HepG2 (cell line): Measurements from ENCODE around the gene CCDC167. TPM values are rescaled to one million over a fixed set of nuclear protein-coding genes. Genes with fewer than 3 reads are reported as not detected.
A peak's percentile ranks its signal among the peaks of the same experiment; 100 is the strongest.

Experiments
- ATF1 ChIP-seq: IDR thresholded peaks from 2 replicates; pipeline ENCODE4 v1.6.1; 2016; ENCODE audit warnings: mild to moderate bottlenecking, control low read depth
- KDM2A ChIP-seq: sonication (generic); formaldehyde crosslinking; IDR thresholded peaks from 2 replicates; pipeline ENCODE4 v1.4.0; 2020; ENCODE audit warnings: low read depth, missing genetic modification reagents, borderline replicate concordance
- POLR2A ChIP-seq, 2 experiments: IDR thresholded peaks; 2 replicates each; pipeline ENCODE4 v1.6.1; 2011; ENCODE audit warnings: low read depth in 2 of 2, low read length in 2 of 2, mild to moderate bottlenecking in 1 of 2, moderate library complexity in 1 of 2; ENCODE audit not compliant: insufficient read depth in 1 of 2
- RFXANK ChIP-seq: IDR thresholded peaks from 2 replicates; pipeline ENCODE4 v1.6.1; 2016
- TBX2 ChIP-seq: sonication (generic); formaldehyde crosslinking; IDR thresholded peaks from 2 replicates; pipeline ENCODE4 v1.5.0; 2020; ENCODE audit warnings: missing genetic modification reagents, mild to moderate bottlenecking, borderline replicate concordance
- ZNF143 ChIP-seq: sonication (generic); formaldehyde crosslinking; IDR thresholded peaks from 2 replicates; pipeline ENCODE4 v1.4.0; 2020; ENCODE audit warnings: missing genetic modification reagents
- ZNF274 ChIP-seq: sonication (generic); formaldehyde crosslinking; IDR thresholded peaks from 2 replicates; pipeline ENCODE4 v1.5.1; 2020; ENCODE audit warnings: mild to moderate bottlenecking, missing genetic modification reagents
- ZNF564 ChIP-seq: sonication (generic); formaldehyde crosslinking; IDR thresholded peaks from 2 replicates; pipeline ENCODE4 v1.8.1; 2023; ENCODE audit warnings: mild to moderate bottlenecking, missing genetic modification reagents
- ZNF766 ChIP-seq: sonication (generic); formaldehyde crosslinking; IDR thresholded peaks from 2 replicates; pipeline ENCODE4 v1.5.0; 2020; ENCODE audit warnings: missing genetic modification reagents, borderline replicate concordance
- ZNF775 ChIP-seq: sonication (generic); formaldehyde crosslinking; IDR thresholded peaks from 2 replicates; pipeline ENCODE4 v1.4.0; 2020; ENCODE audit warnings: missing genetic modification reagents, mild to moderate bottlenecking, moderate library complexity, borderline replicate concordance
- polyA plus RNA-seq, 8 experiments: library from polyadenylated mRNA; depleted of rRNA in 3 of 8; stranded (reverse) in 7 of 8; unstranded in 1 of 8; fragments of >200 nt; fragmentation: Illumina TruSeq in 4 of 8; extraction: Trizol in 4 of 8; gene quantifications; 2 replicates each; pipeline versions ENCODE4 v1.2.1 to v1.2.3, GENCODE V29; 2011 to 2016; ENCODE audit warnings: low read depth in 4 of 8, missing spikeins in 1 of 8, mixed read lengths in 1 of 8; ENCODE audit not compliant: insufficient read depth in 1 of 8
- total RNA-seq, 5 experiments: library from RNA; depleted of rRNA; stranded (reverse); fragments of >200 nt; fragmentation: Illumina TruSeq; extraction: Trizol; gene quantifications; 2 replicates each; pipeline ENCODE4 v1.2.3, GENCODE V29; 2016; ENCODE audit warnings: low read depth in 1 of 5
- TF ChIP-seq, protein P1 (sequence below): sonication (generic); formaldehyde crosslinking; IDR thresholded peaks from 2 replicates; pipeline ENCODE4 v1.4.0; 2020; ENCODE audit warnings: missing genetic modification reagents
- TF ChIP-seq, protein P2 (sequence below): sonication (generic); formaldehyde crosslinking; IDR thresholded peaks from 2 replicates; pipeline ENCODE4 v1.8.1; 2023; ENCODE audit warnings: mild to moderate bottlenecking, moderate library complexity, missing genetic modification reagents
- TF ChIP-seq, protein P3 (sequence below): sonication (generic); formaldehyde crosslinking; IDR thresholded peaks from 2 replicates; pipeline ENCODE4 v1.4.0; 2020; ENCODE audit warnings: missing genetic modification reagents, borderline replicate concordance
- TF ChIP-seq, protein P4 (sequence below): sonication (generic); formaldehyde crosslinking; IDR thresholded peaks from 2 replicates; pipeline ENCODE4 v1.4.0; 2020; ENCODE audit warnings: mild to moderate bottlenecking, missing genetic modification reagents

The CCDC167 gene
- total and polyA plus RNA-seq, 2 of the 13 experiments (the other 11 are each of a cell fraction or from before 2014, with no cell fraction given), result 48.4 to 66.8 TPM

DNA sequence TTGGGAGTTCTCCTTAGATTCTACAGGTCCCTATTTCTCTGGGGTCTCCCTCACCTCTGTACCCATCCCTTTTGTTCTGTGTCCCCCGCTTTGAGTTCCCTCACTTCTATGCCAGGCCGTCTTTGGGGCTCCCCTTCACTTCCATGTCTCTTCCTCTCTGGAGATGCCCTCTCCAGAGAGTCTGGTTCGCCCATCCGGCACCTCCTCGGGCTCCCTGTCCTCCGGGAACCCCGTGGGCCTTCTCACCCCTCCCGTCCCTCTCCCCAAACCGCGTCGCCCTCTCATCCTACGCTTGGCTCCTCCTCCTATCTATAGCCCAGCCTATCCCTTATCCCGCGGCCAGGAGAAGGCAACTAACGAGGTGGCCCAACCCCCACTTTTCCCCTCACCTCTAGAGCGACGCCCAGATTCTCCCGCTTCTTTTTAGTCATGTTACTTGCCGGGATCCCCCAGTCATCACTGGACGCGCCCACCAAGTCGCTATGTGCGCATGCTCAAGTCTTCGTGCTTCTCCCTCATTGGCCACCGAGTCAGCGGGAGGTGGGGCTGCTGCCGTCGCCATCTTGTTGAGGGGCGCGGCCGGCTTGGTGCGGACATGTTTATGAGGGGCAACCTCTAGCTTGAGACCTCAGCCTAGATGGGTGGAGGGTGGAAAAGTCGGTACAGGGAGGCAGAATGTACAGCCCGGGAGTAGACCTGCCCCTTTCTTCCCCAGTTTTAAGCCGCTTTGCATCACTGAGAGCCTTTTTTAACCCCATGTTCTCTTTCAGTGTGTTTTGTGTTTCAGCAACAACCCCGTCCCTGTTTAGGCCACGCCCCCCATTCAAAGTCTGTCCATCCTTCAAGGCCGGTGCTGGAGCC is at the start of gene CCDC167 (continued):
- peak; percentile 69; the same call in 1 of the 2 replicates for TF ChIP-seq KDM2A (CRISPR knock-in tag)
- TF ChIP-seq ATF1, result peak; percentile 68; the same call in 1 of the 2 replicates
- 0 out of 2 replicates have a peak, but pooled peaks have one; percentile 73 for TF ChIP-seq ZNF775 (CRISPR knock-in tag)
- peak; percentile 42 to 51; a peak in 1 of 4 replicates for TF ChIP-seq POLR2A (IDR thresholded peaks at IDR 0.05; ENCODE audit: insufficient read depth in 1 of 2, low read depth in 2 of 2, low read length in 2 of 2)
- TF ChIP-seq, protein P1, sequence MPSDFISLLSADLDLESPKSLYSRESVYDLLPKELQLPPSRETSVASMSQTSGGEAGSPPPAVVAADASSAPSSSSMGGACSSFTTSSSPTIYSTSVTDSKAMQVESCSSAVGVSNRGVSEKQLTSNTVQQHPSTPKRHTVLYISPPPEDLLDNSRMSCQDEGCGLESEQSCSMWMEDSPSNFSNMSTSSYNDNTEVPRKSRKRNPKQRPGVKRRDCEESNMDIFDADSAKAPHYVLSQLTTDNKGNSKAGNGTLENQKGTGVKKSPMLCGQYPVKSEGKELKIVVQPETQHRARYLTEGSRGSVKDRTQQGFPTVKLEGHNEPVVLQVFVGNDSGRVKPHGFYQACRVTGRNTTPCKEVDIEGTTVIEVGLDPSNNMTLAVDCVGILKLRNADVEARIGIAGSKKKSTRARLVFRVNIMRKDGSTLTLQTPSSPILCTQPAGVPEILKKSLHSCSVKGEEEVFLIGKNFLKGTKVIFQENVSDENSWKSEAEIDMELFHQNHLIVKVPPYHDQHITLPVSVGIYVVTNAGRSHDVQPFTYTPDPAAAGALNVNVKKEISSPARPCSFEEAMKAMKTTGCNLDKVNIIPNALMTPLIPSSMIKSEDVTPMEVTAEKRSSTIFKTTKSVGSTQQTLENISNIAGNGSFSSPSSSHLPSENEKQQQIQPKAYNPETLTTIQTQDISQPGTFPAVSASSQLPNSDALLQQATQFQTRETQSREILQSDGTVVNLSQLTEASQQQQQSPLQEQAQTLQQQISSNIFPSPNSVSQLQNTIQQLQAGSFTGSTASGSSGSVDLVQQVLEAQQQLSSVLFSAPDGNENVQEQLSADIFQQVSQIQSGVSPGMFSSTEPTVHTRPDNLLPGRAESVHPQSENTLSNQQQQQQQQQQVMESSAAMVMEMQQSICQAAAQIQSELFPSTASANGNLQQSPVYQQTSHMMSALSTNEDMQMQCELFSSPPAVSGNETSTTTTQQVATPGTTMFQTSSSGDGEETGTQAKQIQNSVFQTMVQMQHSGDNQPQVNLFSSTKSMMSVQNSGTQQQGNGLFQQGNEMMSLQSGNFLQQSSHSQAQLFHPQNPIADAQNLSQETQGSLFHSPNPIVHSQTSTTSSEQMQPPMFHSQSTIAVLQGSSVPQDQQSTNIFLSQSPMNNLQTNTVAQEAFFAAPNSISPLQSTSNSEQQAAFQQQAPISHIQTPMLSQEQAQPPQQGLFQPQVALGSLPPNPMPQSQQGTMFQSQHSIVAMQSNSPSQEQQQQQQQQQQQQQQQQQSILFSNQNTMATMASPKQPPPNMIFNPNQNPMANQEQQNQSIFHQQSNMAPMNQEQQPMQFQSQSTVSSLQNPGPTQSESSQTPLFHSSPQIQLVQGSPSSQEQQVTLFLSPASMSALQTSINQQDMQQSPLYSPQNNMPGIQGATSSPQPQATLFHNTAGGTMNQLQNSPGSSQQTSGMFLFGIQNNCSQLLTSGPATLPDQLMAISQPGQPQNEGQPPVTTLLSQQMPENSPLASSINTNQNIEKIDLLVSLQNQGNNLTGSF (CRISPR knock-in tag), result no peak
- no peak for TF ChIP-seq ZNF143 (CRISPR knock-in tag)
- TF ChIP-seq, protein P2, sequence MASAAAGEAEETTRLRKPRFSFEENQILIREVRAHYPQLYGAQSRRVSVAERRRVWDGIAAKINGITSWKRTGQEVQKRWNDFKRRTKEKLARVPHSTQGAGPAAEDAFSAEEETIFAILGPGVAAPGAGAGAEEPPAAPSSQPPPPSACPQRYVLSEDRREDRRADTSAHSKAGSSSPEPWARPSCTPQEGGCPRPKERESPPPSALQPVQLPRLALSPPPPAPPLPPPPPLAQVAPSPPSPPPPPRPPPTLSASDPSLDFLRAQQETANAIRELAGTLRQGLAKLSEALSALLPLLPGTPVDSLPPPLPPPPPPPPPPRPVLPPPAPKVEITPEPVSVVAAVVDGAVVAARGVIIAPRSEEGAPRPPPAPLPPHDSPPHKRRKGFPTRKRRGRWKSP (CRISPR knock-in tag), result 0 out of 2 replicates have a peak, but pooled peaks have one; percentile 65
- TF ChIP-seq, protein P3, sequence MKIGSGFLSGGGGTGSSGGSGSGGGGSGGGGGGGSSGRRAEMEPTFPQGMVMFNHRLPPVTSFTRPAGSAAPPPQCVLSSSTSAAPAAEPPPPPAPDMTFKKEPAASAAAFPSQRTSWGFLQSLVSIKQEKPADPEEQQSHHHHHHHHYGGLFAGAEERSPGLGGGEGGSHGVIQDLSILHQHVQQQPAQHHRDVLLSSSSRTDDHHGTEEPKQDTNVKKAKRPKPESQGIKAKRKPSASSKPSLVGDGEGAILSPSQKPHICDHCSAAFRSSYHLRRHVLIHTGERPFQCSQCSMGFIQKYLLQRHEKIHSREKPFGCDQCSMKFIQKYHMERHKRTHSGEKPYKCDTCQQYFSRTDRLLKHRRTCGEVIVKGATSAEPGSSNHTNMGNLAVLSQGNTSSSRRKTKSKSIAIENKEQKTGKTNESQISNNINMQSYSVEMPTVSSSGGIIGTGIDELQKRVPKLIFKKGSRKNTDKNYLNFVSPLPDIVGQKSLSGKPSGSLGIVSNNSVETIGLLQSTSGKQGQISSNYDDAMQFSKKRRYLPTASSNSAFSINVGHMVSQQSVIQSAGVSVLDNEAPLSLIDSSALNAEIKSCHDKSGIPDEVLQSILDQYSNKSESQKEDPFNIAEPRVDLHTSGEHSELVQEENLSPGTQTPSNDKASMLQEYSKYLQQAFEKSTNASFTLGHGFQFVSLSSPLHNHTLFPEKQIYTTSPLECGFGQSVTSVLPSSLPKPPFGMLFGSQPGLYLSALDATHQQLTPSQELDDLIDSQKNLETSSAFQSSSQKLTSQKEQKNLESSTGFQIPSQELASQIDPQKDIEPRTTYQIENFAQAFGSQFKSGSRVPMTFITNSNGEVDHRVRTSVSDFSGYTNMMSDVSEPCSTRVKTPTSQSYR, result peak; percentile 85
- no peak for TF ChIP-seq ZNF564 (CRISPR knock-in tag)
- no peak for TF ChIP-seq ZNF766
- no peak for TF ChIP-seq RFXANK (CRISPR knock-in tag)
- TF ChIP-seq, protein P4, sequence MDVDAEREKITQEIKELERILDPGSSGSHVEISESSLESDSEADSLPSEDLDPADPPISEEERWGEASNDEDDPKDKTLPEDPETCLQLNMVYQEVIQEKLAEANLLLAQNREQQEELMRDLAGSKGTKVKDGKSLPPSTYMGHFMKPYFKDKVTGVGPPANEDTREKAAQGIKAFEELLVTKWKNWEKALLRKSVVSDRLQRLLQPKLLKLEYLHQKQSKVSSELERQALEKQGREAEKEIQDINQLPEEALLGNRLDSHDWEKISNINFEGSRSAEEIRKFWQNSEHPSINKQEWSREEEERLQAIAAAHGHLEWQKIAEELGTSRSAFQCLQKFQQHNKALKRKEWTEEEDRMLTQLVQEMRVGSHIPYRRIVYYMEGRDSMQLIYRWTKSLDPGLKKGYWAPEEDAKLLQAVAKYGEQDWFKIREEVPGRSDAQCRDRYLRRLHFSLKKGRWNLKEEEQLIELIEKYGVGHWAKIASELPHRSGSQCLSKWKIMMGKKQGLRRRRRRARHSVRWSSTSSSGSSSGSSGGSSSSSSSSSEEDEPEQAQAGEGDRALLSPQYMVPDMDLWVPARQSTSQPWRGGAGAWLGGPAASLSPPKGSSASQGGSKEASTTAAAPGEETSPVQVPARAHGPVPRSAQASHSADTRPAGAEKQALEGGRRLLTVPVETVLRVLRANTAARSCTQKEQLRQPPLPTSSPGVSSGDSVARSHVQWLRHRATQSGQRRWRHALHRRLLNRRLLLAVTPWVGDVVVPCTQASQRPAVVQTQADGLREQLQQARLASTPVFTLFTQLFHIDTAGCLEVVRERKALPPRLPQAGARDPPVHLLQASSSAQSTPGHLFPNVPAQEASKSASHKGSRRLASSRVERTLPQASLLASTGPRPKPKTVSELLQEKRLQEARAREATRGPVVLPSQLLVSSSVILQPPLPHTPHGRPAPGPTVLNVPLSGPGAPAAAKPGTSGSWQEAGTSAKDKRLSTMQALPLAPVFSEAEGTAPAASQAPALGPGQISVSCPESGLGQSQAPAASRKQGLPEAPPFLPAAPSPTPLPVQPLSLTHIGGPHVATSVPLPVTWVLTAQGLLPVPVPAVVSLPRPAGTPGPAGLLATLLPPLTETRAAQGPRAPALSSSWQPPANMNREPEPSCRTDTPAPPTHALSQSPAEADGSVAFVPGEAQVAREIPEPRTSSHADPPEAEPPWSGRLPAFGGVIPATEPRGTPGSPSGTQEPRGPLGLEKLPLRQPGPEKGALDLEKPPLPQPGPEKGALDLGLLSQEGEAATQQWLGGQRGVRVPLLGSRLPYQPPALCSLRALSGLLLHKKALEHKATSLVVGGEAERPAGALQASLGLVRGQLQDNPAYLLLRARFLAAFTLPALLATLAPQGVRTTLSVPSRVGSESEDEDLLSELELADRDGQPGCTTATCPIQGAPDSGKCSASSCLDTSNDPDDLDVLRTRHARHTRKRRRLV (CRISPR knock-in tag), result no peak
- TF ChIP-seq ZNF274 (CRISPR knock-in tag), result peak; percentile 77; the same call in 1 of the 2 replicates
- TF ChIP-seq TBX2, result peak; percentile 83
